Left lung (tissue), 10 donors: ENCODE measurements around the gene PTK6. TPM values are rescaled to one million over a fixed set of nuclear protein-coding genes. Genes with fewer than 3 reads are reported as not detected.

Source experiments
- ATAC-seq: fragments of 200-7000 bp; cut with Tn5 transposase; one replicate; pipeline ENCODE4 v1.9.1; 2020; ENCODE audit warnings: moderate library complexity
- DNase-seq, 4 donors: peaks; one replicate each; pipeline ENCODE4 v3.0.0-alpha.2; 2013 to 2020
- H3K27ac ChIP-seq, 2 donors: fragments of 200-600 bp; sonication (generic) in 1 of 2; one replicate each; pipeline versions ENCODE4 v1.5.0 to v1.8.0; 2020 to 2021
- H3K27me3 ChIP-seq, 2 donors: fragments of 200-600 bp; sonication (generic) in 1 of 2; one replicate each; pipeline versions ENCODE4 v1.5.0 to v1.8.0; 2020 to 2021
- H3K36me3 ChIP-seq, 2 donors: fragments of 200-600 bp; sonication (generic) in 1 of 2; one replicate each; pipeline versions ENCODE4 v1.5.0 to v1.8.0; 2020 to 2021
- H3K4me1 ChIP-seq, 2 donors: fragments of 200-600 bp; one replicate each; pipeline ENCODE4 v1.8.0; 2021
- H3K4me3 ChIP-seq, 2 donors: fragments of 200-600 bp; sonication (generic) in 1 of 2; one replicate each; pipeline versions ENCODE4 v1.5.0 to v1.8.0; 2020 to 2021; ENCODE audit warnings: mild to moderate bottlenecking in 1 of 2
- H3K9me3 ChIP-seq, 2 donors: fragments of 200-600 bp; sonication (generic) in 1 of 2; one replicate each; pipeline versions ENCODE4 v1.5.0 to v1.8.0; 2020 to 2021
- CTCF ChIP-seq, 2 donors: fragments of 200-600 bp; sonication (generic) in 1 of 2; IDR thresholded peaks; one replicate each; pipeline versions ENCODE4 v1.5.0 to v1.8.0; 2021; ENCODE audit warnings: antibody characterized with exemption in 2 of 2
- intact Hi-C, 2 donors: fragments of 100-400 bp; cut with DNase I; formaldehyde crosslinking; loops; one replicate each; pipeline versions ENCODE4 v1.11.2 to v1.14.2; 2022
- polyA plus RNA-seq, 6 donors: library from polyadenylated mRNA; unstranded; fragments of 120-200 nt; gene quantifications; one replicate each; pipeline ENCODE4 v1.2.1, GENCODE V29; 2013; ENCODE audit not compliant: insufficient read length in 6 of 6
- total RNA-seq, 2 donors: library from RNA; stranded (reverse); fragmentation: NEBNext Ultra II Directional; extraction: Animal tissue kit (Norgen Biotek cat#: 25700); gene quantifications; one replicate each; pipeline ENCODE4 v1.2.1, GENCODE V29; 2021
- donor health status: DM: no; HTN: yes; CAD: no.
- donor health status: DM: no; HTN: no; CAD: no.

PTK6 gene
- total and polyA plus RNA-seq, 8 donors, result 0.53 to 7.3 (median 0.75) TPM

- no peak for TF ChIP-seq CTCF (IDR thresholded peaks at IDR 0.05)
- Histone ChIP-seq H3K36me3 (peaks cover 0 to 4% of the 10 kb centered on the region in 2 donors), H3K27ac (no peak overlapping the region), H3K4me3 (no peak overlapping the region), H3K4me1 (peaks cover 0 to 12% of the 10 kb centered on the region in 2 donors), H3K9me3 (no peaks in the 10 kb centered on the region), H3K27me3 (peaks cover 13 to 79% of the 10 kb centered on the region in 2 donors)
- ATAC-seq, result no peak
- DNase-seq, result no peak
- intact Hi-C loops, result no loop called here
Observed at GRCh38 chr20:63552481-63553249, 15.5 kb upstream of the PTK6 start.

- peaks cover 18 to 95% of the 10 kb centered on the region in 2 donors for H3K27me3 ChIP-seq
- H3K4me3 ChIP-seq, result no peak overlapping the region
- H3K27ac ChIP-seq, result no peak overlapping the region
- peaks cover 0 to 12% of the 10 kb centered on the region in 2 donors for H3K4me1 ChIP-seq
- no peak for TF ChIP-seq CTCF (IDR thresholded peaks at IDR 0.05)
- intact Hi-C loops, result no loop called here
- no peak for ATAC-seq
- DNase-seq, result no peak
- H3K36me3 ChIP-seq, result no peaks in the 10 kb centered on the region
- no peaks in the 10 kb centered on the region for H3K9me3 ChIP-seq
Observed at GRCh38 chr20:63551068-63551467, 13.9 kb upstream of the PTK6 start.

GRCh38 chr20:63549679-63550282, 12.6 kb upstream of the PTK6 start:
- DNase-seq (no peak), ATAC-seq (no peak)
- Histone ChIP-seq H3K9me3 (no peaks in the 10 kb centered on the region), H3K27ac (no peak overlapping the region), H3K4me1 (peaks cover 0 to 12% of the 10 kb centered on the region in 2 donors), H3K36me3 (no peaks in the 10 kb centered on the region), H3K4me3 (no peak overlapping the region), H3K27me3 (peaks cover 18 to 96% of the 10 kb centered on the region in 2 donors)
- intact Hi-C loops, result no loop called here
- no peak for TF ChIP-seq CTCF (IDR thresholded peaks at IDR 0.05)

- intact Hi-C loops, result no loop called here
- peaks cover 0 to 6% of the 10 kb centered on the region in 2 donors for H3K4me1 ChIP-seq
- no peak for DNase-seq
- H3K36me3 ChIP-seq, result no peaks in the 10 kb centered on the region
- ATAC-seq, result no peak
- peaks cover 18 to 96% of the 10 kb centered on the region in 2 donors for H3K27me3 ChIP-seq
- H3K4me3 ChIP-seq, result no peak overlapping the region
- no peak for TF ChIP-seq CTCF (IDR thresholded peaks at IDR 0.05)
- no peaks in the 10 kb centered on the region for H3K9me3 ChIP-seq
- no peak overlapping the region for H3K27ac ChIP-seq
Observed at GRCh38 chr20:63549019-63549418, 11.8 kb upstream of the PTK6 start.

GRCh38 chr20:63548542-63548941, 11.4 kb upstream of the PTK6 start:
- H3K27me3 ChIP-seq, result peaks cover 18 to 92% of the 10 kb centered on the region in 2 donors
- no peak for TF ChIP-seq CTCF (IDR thresholded peaks at IDR 0.05)
- intact Hi-C loops, result no loop called here
- ATAC-seq (no peak), DNase-seq (no peak)
- no peaks in the 10 kb centered on the region for H3K36me3 ChIP-seq
- H3K4me1 ChIP-seq, result peaks cover 0 to 1% of the 10 kb centered on the region in 2 donors
- no peak overlapping the region for H3K27ac ChIP-seq
- no peak overlapping the region for H3K4me3 ChIP-seq
- no peaks in the 10 kb centered on the region for H3K9me3 ChIP-seq
